GM23248 (cell line): ENCODE results near the gene KRT83.

Experiments used
- EZH2 ChIP-seq: fragments of 200-600 bp; sonication (generic); IDR thresholded peaks from 2 replicates; pipeline ENCODE4 v1.6.1; 2018; ENCODE audit warnings: antibody characterized with exemption, mild to moderate bottlenecking; ENCODE audit not compliant: insufficient read depth, poor library complexity, severe bottlenecking
- EZH2phosphoT487 ChIP-seq: fragments of 200-600 bp; sonication (generic); IDR thresholded peaks from 2 replicates; pipeline ENCODE4 v1.6.1; 2018; ENCODE audit warnings: antibody characterized with exemption, moderate library complexity, mild to moderate bottlenecking, low read depth; ENCODE audit not compliant: insufficient read depth

- TF ChIP-seq EZH2phosphoT487: no peak
- TF ChIP-seq EZH2: no peak
Measured at GRCh38 chr12:52318241-52318990, 2.8 kb downstream of the KRT83 start.
